SK-N-SH treated with all-trans-retinoic acid at 6 μM for 48 hours (cell line): Measurements from ENCODE around the gene NRIP1.

ENCODE experiments used
- ATAC-seq: fragments of 200-7000 bp; cut with Tn5 transposase; 3 replicates; pipeline ENCODE4 v1.9.1; 2020; ENCODE audit warnings: mild to moderate bottlenecking, moderate library complexity
- ARNTL ChIP-seq: fragments of 450-650 bp; formaldehyde crosslinking; IDR thresholded peaks from 2 replicates; pipeline ENCODE4 v1.5.0; 2020; ENCODE audit warnings: low read depth, mild to moderate bottlenecking, moderate library complexity, borderline replicate concordance
- BACH2 ChIP-seq: fragments of 250-450 bp; sonication (Bioruptor Pico); IDR thresholded peaks from 2 replicates; pipeline ENCODE4 v1.9.0; 2021; ENCODE audit warnings: mild to moderate bottlenecking, borderline replicate concordance
- CREB5 ChIP-seq: fragments of 250-450 bp; sonication (Bioruptor Pico); IDR thresholded peaks from 2 replicates; pipeline ENCODE4 v1.5.1; 2020; ENCODE audit warnings: low read depth, mild to moderate bottlenecking, moderate library complexity
- CSDC2 ChIP-seq: fragments of 250-450 bp; sonication (Bioruptor Pico); IDR thresholded peaks from 2 replicates; pipeline ENCODE4 v1.5.0; 2020; ENCODE audit warnings: mild to moderate bottlenecking, moderate library complexity
- CSRNP3 ChIP-seq: fragments of 250-450 bp; sonication (Bioruptor Pico); IDR thresholded peaks from 2 replicates; pipeline ENCODE4 v1.5.1; 2021; ENCODE audit warnings: mild to moderate bottlenecking, moderate library complexity
- ESRRG ChIP-seq: fragments of 250-450 bp; sonication (Bioruptor Pico); IDR thresholded peaks from 2 replicates; pipeline ENCODE4 v1.6.1; 2021; ENCODE audit warnings: mild to moderate bottlenecking
- GLIS3 ChIP-seq: fragments of 250-450 bp; sonication (Bioruptor Pico); IDR thresholded peaks from 2 replicates; pipeline ENCODE4 v1.5.0; 2020; ENCODE audit warnings: mild to moderate bottlenecking, moderate library complexity
- OSR1 ChIP-seq: fragments of 250-450 bp; sonication (Bioruptor Pico); IDR thresholded peaks from 2 replicates; pipeline ENCODE4 v1.8.0; 2022; ENCODE audit warnings: moderate library complexity, mild to moderate bottlenecking, inconsistent platforms
- PATZ1 ChIP-seq: fragments of 250-450 bp; sonication (Bioruptor Pico); IDR thresholded peaks from 2 replicates; pipeline ENCODE4 v1.8.0; 2020; ENCODE audit warnings: mild to moderate bottlenecking, moderate library complexity, borderline replicate concordance
- POU6F1 ChIP-seq: fragments of 250-450 bp; sonication (Bioruptor Pico); IDR thresholded peaks from 2 replicates; pipeline ENCODE4 v1.8.0; 2021; ENCODE audit warnings: low read depth, mild to moderate bottlenecking, moderate library complexity, borderline replicate concordance
- PPARA ChIP-seq: fragments of 250-450 bp; sonication (Bioruptor Pico); IDR thresholded peaks from 2 replicates; pipeline ENCODE4 v1.5.0; 2020; ENCODE audit warnings: mild to moderate bottlenecking, borderline replicate concordance
- RARB ChIP-seq: fragments of 250-450 bp; sonication (Bioruptor Pico); IDR thresholded peaks from 2 replicates; pipeline ENCODE4 v1.8.0; 2021; ENCODE audit warnings: mild to moderate bottlenecking, moderate library complexity
- SNAI2 ChIP-seq: fragments of 250-450 bp; sonication (Bioruptor Pico); IDR thresholded peaks from 2 replicates; pipeline ENCODE4 v1.5.0; 2020; ENCODE audit warnings: mild to moderate bottlenecking, moderate library complexity
- TCF4 ChIP-seq: fragments of 250-450 bp; sonication (Bioruptor Pico); IDR thresholded peaks from 2 replicates; pipeline ENCODE4 v1.8.0; 2021; ENCODE audit warnings: mild to moderate bottlenecking, moderate library complexity, borderline replicate concordance
- TOX ChIP-seq: fragments of 250-450 bp; sonication (Bioruptor Pico); IDR thresholded peaks from 2 replicates; pipeline ENCODE4 v1.8.0; 2021; ENCODE audit warnings: mild to moderate bottlenecking, moderate library complexity, borderline replicate concordance
- ZC3H10 ChIP-seq: fragments of 250-450 bp; sonication (Bioruptor Pico); IDR thresholded peaks from 2 replicates; pipeline ENCODE4 v1.5.1; 2021; ENCODE audit warnings: mild to moderate bottlenecking, moderate library complexity
- ZFP3 ChIP-seq: fragments of 250-450 bp; sonication (Bioruptor Pico); IDR thresholded peaks from 2 replicates; pipeline ENCODE4 v1.5.0; 2020; ENCODE audit warnings: mild to moderate bottlenecking, moderate library complexity
- ZFP30 ChIP-seq: fragments of 450-650 bp; formaldehyde crosslinking; IDR thresholded peaks from 2 replicates; pipeline ENCODE4 v1.5.0; 2022; ENCODE audit warnings: mild to moderate bottlenecking, moderate library complexity
- ZNF565 ChIP-seq: fragments of 450-650 bp; formaldehyde crosslinking; conservative IDR thresholded peaks from 2 replicates; pipeline ENCODE4 v1.5.0; 2020; ENCODE audit warnings: low read depth, mild to moderate bottlenecking, moderate library complexity
- ZNF70 ChIP-seq: fragments of 450-650 bp; formaldehyde crosslinking; IDR thresholded peaks from 2 replicates; pipeline ENCODE4 v1.5.0; 2020; ENCODE audit warnings: mild to moderate bottlenecking, moderate library complexity
- ZNF8 ChIP-seq: fragments of 450-650 bp; formaldehyde crosslinking; IDR thresholded peaks from 2 replicates; pipeline ENCODE4 v1.5.0; 2020; ENCODE audit warnings: mild to moderate bottlenecking, moderate library complexity
- TF ChIP-seq, protein P1 (sequence below): fragments of 250-450 bp; sonication (Bioruptor Pico); IDR thresholded peaks from 2 replicates; pipeline ENCODE4 v1.5.0; 2020; ENCODE audit warnings: mild to moderate bottlenecking, moderate library complexity

NRIP1 gene

DNA sequence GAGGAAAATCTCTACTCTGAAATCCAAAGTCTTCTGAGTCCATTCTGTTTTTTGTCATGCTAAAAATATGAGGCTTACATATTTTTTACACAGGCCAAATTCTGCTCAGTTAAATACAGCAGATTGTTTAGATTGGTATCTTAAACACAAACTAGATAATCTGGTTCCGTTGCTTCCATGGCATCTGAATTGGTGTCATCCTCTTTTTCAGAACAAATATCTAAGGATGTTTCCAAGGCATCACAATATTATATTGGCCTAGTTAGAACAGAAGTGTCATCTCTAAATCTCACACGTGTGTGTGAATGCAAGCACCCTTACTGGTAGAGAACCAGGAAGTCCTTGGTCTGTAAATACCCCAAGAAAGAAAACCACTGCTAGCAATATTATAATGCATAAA, 151.2 kb downstream of the NRIP1 start:
- ATAC-seq = no peak
- TF ChIP-seq, protein P1, sequence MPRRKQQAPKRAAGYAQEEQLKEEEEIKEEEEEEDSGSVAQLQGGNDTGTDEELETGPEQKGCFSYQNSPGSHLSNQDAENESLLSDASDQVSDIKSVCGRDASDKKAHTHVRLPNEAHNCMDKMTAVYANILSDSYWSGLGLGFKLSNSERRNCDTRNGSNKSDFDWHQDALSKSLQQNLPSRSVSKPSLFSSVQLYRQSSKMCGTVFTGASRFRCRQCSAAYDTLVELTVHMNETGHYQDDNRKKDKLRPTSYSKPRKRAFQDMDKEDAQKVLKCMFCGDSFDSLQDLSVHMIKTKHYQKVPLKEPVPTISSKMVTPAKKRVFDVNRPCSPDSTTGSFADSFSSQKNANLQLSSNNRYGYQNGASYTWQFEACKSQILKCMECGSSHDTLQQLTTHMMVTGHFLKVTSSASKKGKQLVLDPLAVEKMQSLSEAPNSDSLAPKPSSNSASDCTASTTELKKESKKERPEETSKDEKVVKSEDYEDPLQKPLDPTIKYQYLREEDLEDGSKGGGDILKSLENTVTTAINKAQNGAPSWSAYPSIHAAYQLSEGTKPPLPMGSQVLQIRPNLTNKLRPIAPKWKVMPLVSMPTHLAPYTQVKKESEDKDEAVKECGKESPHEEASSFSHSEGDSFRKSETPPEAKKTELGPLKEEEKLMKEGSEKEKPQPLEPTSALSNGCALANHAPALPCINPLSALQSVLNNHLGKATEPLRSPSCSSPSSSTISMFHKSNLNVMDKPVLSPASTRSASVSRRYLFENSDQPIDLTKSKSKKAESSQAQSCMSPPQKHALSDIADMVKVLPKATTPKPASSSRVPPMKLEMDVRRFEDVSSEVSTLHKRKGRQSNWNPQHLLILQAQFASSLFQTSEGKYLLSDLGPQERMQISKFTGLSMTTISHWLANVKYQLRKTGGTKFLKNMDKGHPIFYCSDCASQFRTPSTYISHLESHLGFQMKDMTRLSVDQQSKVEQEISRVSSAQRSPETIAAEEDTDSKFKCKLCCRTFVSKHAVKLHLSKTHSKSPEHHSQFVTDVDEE (CRISPR knock-in tag) = no peak
- TF ChIP-seq GLIS3 (CRISPR knock-in tag) (no peak), PATZ1 (no peak), BACH2 (CRISPR knock-in tag) (no peak), ZFP3 (no peak), RARB (no peak), ZC3H10 (CRISPR knock-in tag) (no peak), ESRRG (CRISPR knock-in tag) (no peak), ZNF70 (CRISPR knock-in tag) (no peak), SNAI2 (CRISPR knock-in tag) (no peak), TCF4 (no peak), CSRNP3 (no peak), CSDC2 (CRISPR knock-in tag) (no peak), POU6F1 (no peak), ZFP30 (CRISPR knock-in tag) (no peak), OSR1 (no peak), ZNF565 (no peak), CREB5 (CRISPR knock-in tag) (no peak)

DNA sequence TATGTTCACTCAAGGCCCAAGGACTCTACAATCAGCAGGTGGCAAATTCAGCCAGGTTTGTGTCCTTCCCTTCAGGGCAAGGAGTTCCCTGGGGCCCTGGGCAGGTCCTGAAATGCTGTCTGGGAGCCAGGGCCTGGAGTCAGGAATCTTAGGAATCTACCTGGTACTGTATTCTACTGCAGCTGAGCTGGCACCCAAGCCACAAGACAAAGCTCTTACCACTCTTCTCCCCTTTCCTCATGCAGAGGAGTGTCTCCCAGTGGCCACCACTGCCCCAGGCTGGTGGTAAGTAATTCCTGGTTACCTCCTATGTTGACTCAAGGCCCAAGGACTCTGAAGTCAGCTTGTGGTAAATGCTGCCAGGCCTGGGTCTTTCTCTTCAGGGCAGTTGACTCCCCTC, 153.4 kb downstream of the NRIP1 start:
- no peak for TF ChIP-seq ESRRG (CRISPR knock-in tag)
- TF ChIP-seq TCF4 = no peak
- TF ChIP-seq ARNTL (CRISPR knock-in tag) = no peak
- no peak for TF ChIP-seq ZNF8 (CRISPR knock-in tag)
- no peak for TF ChIP-seq GLIS3 (CRISPR knock-in tag)
- no peak for TF ChIP-seq OSR1
- TF ChIP-seq BACH2 (CRISPR knock-in tag) = no peak
- TF ChIP-seq PPARA (CRISPR knock-in tag) = no peak
- TF ChIP-seq TOX = no peak
- TF ChIP-seq ZFP30 (CRISPR knock-in tag) = no peak
- no peak for TF ChIP-seq CSRNP3
- no peak for TF ChIP-seq SNAI2 (CRISPR knock-in tag)
- TF ChIP-seq RARB = no peak
- no peak for TF ChIP-seq CSDC2 (CRISPR knock-in tag)
- TF ChIP-seq PATZ1 = no peak
- TF ChIP-seq, protein P1 (CRISPR knock-in tag) = no peak
- no peak for TF ChIP-seq ZNF70 (CRISPR knock-in tag)
- TF ChIP-seq ZNF565 = no peak
- no peak for ATAC-seq
